ENCODE measurements around the gene FOXO4.

The FOXO4 gene

GRCh38 chrX:71106427-71106826, 10.8 kb downstream of the FOXO4 start, which contains the start of gene CXorf65:
Gene CXorf65, minus strand, starts transcription at chrX:71106740. Its CDS starts 184 bp downstream, at chrX:71106556.
- Mint-ChIP-seq H3K27ac (peak within 1 kb of the TSS; percentile 99), H3K9me3 (no peaks in the 10 kb centered on the region), H3K36me3 (ENCODE audit: low read depth) (peaks cover 69% of the 10 kb centered on the region), H3K4me1 (ENCODE audit: low read depth) (peaks cover 53% of the 10 kb centered on the region), H3K4me3 (peak within 1 kb of the TSS; percentile 94), H3K27me3 (ENCODE audit: low read depth) (no peaks in the 10 kb centered on the region)
- peak; percentile 13 for DNase-seq (ENCODE audit: low spot score)

- Mint-ChIP-seq H3K27ac (peak overlapping the region; percentile 99), H3K4me3 (peak overlapping the region; percentile 94), H3K9me3 (no peaks in the 10 kb centered on the region), H3K27me3 (ENCODE audit: low read depth) (no peaks in the 10 kb centered on the region), H3K4me1 (ENCODE audit: low read depth) (peaks cover 56% of the 10 kb centered on the region), H3K36me3 (ENCODE audit: low read depth) (peaks cover 69% of the 10 kb centered on the region)
- DNase-seq (ENCODE audit: low spot score), result no peak
These were observed 11.6 kb downstream of the FOXO4 start for GRCh38 chrX:71107245-71107644.

DNA sequence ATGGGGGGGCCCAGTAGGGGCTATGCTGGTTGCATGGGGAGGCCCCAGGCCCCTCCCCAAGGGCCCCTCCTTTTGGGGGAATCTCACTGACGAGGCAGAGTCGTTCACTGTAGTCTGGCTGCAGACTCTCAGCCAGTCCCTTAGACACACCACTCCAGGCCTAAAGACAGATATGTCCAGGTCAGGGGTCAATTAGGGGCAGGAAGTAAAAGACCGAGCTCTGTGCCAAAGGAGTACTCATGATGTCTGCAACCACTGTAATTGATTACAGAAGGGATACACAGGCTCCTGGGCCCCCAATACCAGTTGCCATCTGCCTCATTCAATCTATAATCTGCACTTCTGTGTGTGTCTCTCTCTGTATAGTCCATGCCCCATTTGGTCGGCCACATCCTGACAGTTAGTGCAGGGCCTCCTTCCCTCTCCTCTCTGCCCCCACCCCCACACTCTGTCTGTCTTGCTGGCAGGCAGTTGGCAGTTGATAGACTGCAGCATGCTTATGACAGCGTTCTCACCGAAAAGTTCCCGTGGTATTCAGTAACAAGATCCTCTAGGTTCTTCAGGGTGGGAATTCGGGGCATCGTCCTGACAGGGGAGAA, 12.2 kb downstream of the FOXO4 start:
- H3K4me1 Mint-ChIP-seq (ENCODE audit: low read depth), result peaks cover 53% of the 10 kb centered on the region
- peaks cover 69% of the 10 kb centered on the region for H3K36me3 Mint-ChIP-seq (ENCODE audit: low read depth)
- DNase-seq (ENCODE audit: low spot score), result peak; percentile 30

GRCh38 chrX:71109051-71109450, 13.4 kb downstream of the FOXO4 start:
- no peak for DNase-seq (ENCODE audit: low spot score)
- H3K4me3 Mint-ChIP-seq, result peak overlapping the region; percentile 94
- peaks cover 65% of the 10 kb centered on the region for H3K36me3 Mint-ChIP-seq (ENCODE audit: low read depth)
- peak overlapping the region; percentile 99 for H3K27ac Mint-ChIP-seq
- H3K4me1 Mint-ChIP-seq (ENCODE audit: low read depth), result peaks cover 48% of the 10 kb centered on the region
- H3K9me3 Mint-ChIP-seq, result no peaks in the 10 kb centered on the region
- H3K27me3 Mint-ChIP-seq (ENCODE audit: low read depth), result no peaks in the 10 kb centered on the region

More for the DNA sequence above, 12.2 kb downstream of the FOXO4 start:
- Mint-ChIP-seq H3K27me3 (ENCODE audit: low read depth) (no peaks in the 10 kb centered on the region), H3K9me3 (no peaks in the 10 kb centered on the region), H3K4me3 (peak overlapping the region; percentile 94), H3K27ac (peak overlapping the region; percentile 99)

DNA sequence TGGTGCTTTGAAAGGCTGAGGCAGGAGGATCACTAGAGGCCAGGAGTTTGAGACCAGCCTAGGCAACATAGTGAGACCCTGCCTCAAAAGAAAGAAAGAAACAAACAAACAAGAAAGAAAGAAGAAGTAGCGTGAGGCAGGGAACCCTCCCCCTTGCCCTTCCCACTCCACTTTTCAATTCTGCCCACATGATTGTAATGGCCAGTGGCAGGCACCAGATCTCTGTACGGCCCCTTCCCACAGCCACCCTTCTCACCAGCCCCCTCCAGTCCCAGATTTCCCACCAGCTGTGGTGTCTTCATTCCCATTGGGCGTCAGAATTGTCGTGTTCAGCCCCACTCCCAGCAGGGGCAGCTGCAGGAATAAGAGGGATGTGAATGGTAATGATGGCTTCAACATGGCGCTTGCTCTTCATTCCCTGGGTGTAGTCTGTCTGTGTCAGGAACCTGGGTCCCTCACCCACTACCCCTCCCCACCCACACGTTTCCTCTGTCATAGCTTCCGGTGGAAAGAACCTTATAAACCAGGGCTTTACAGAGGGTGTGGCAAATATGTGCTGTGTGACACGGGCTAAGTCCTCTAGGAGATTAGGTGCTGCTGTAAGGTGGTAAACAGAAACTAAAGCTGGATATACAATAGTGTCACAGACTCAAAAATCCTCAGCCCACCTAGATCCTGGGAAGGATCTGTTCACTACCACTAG, 15.6 kb downstream of the FOXO4 start, which contains the start of gene IL2RG:
Gene IL2RG, minus strand, starts transcription at position 437 of the 703 bp plus-strand sequence. Its CDS starts 38 bp downstream, at position 399.
- no peaks in the 10 kb centered on the region for H3K27me3 Mint-ChIP-seq (ENCODE audit: low read depth)
- peak within 1 kb of the TSS; percentile 99 for H3K27ac Mint-ChIP-seq
- peaks cover 51% of the 10 kb centered on the region for H3K36me3 Mint-ChIP-seq (ENCODE audit: low read depth)
- peak within 1 kb of the TSS; percentile 94 for H3K4me3 Mint-ChIP-seq
- peak; percentile 81 for DNase-seq (ENCODE audit: low spot score)
- H3K9me3 Mint-ChIP-seq, result no peaks in the 10 kb centered on the region
- peaks cover 34% of the 10 kb centered on the region for H3K4me1 Mint-ChIP-seq (ENCODE audit: low read depth)

GRCh38 chrX:71111921-71112431, 16.3 kb downstream of the FOXO4 start:
- Mint-ChIP-seq H3K4me1 (ENCODE audit: low read depth) (peaks cover 30% of the 10 kb centered on the region), H3K27ac (peak overlapping the region; percentile 99), H3K36me3 (ENCODE audit: low read depth) (peaks cover 45% of the 10 kb centered on the region), H3K4me3 (peak overlapping the region; percentile 94), H3K27me3 (ENCODE audit: low read depth) (no peaks in the 10 kb centered on the region), H3K9me3 (no peaks in the 10 kb centered on the region)
- DNase-seq (ENCODE audit: low spot score), result no peak

- Mint-ChIP-seq H3K9me3 (no peaks in the 10 kb centered on the region), H3K27me3 (ENCODE audit: low read depth) (no peaks in the 10 kb centered on the region), H3K36me3 (ENCODE audit: low read depth) (peaks cover 11% of the 10 kb centered on the region), H3K4me3 (no peak overlapping the region), H3K27ac (peak overlapping the region; percentile 65), H3K4me1 (ENCODE audit: low read depth) (peaks cover 10% of the 10 kb centered on the region)
- DNase-seq (ENCODE audit: low spot score), result no peak
These were observed 21.7 kb downstream of the FOXO4 start for GRCh38 chrX:71117358-71117757.

DNA sequence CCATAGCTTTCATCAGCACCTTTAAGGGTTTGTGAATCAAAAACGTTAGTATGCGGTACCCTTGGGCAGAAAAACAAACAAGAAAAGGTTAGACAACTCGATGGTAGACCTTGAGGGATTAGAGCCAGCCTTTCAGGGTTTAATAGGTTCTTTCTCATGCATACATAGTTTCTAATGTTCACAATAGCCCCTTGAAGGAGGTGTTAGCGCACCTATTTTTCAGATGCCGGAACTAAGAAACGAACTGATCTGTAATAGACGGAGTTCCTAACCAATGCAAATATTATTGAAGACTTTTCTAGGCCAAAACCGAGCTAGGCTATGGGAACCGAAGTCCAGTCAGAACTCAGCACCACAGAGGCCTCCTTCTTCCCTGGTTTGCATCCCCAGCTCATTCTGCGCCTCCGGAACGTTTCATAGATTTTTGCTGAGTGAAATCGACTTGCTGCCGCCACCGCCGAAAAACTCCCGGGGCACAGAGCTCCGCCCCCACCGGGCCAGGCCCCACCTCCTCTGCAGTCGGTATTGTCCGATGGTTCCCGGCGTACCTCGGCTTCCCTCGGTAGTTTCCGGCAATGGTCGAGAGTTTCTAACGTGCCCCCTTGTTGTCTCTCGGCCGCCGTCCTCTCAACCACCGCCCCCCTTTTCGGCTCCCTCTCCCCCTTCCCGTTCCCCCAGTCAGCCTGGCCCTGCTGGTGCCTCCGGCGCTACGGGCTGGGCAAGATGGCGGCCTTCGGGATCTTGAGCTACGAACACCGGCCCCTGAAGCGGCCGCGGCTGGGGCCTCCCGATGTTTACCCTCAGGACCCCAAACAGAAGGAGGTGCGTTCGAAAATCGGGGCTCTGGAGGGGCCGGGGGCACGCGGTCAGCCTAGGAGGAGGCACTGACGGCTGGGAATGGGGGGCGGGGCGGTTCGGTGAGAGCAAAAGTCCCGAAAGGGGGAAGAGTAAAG, 22.7 kb downstream of the FOXO4 start, which contains the start of gene MED12:
Gene MED12, plus strand, starts transcription at position 565 of the 953 bp plus-strand sequence. Its CDS starts 159 bp downstream, at position 724.
- peaks cover 8% of the 10 kb centered on the region for H3K4me1 Mint-ChIP-seq (ENCODE audit: low read depth)

GRCh38 chrX:71118985-71119535, 23.4 kb downstream of the FOXO4 start:
- Mint-ChIP-seq H3K9me3 (no peaks in the 10 kb centered on the region), H3K27me3 (ENCODE audit: low read depth) (no peaks in the 10 kb centered on the region), H3K36me3 (ENCODE audit: low read depth) (peaks cover 24% of the 10 kb centered on the region), H3K4me1 (ENCODE audit: low read depth) (peaks cover 5% of the 10 kb centered on the region), H3K4me3 (peak overlapping the region; percentile 83), H3K27ac (peak overlapping the region; percentile 89)
- DNase-seq (ENCODE audit: low spot score), result no peak

More for the DNA sequence above, 22.7 kb downstream of the FOXO4 start, which contains the start of gene MED12:
- Mint-ChIP-seq H3K4me3 (peak within 1 kb of the TSS; percentile 83), H3K36me3 (ENCODE audit: low read depth) (peaks cover 19% of the 10 kb centered on the region), H3K9me3 (no peaks in the 10 kb centered on the region), H3K27ac (peak within 1 kb of the TSS; percentile 89), H3K27me3 (ENCODE audit: low read depth) (no peaks in the 10 kb centered on the region)
- peak; percentile 81 for DNase-seq (ENCODE audit: low spot score)

DNA sequence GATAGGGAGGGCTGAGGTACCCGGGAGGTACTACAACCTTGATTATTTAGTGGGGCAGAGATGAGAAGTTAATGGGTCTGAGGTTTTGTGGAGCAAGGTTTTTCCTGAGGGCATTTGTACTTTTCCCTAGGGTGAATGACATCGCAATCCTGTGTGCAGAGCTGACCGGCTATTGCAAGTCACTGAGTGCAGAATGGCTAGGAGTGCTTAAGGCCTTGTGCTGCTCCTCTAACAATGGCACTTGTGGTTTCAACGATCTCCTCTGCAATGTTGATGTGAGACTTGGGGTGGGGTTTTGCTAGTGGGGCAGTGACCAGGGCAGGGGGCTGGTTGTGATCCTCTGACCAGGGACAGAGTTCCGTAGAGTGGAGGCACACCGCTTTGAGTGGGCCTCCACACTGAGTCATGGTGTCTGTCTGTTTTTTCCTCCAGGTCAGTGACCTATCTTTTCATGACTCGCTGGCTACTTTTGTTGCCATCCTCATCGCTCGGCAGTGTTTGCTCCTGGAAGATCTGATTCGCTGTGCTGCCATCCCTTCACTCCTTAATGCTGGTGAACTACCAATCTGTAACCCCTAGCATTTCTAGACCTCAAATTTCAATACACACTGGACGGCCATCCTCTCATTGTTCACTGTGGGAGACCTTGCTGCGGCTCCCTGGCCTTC, 32.6 kb downstream of the FOXO4 start:
- DNase-seq (ENCODE audit: low spot score), result no peak
- Mint-ChIP-seq H3K9me3 (no peaks in the 10 kb centered on the region), H3K36me3 (ENCODE audit: low read depth) (peaks cover 64% of the 10 kb centered on the region), H3K4me1 (ENCODE audit: low read depth) (peaks cover 13% of the 10 kb centered on the region), H3K4me3 (no peak overlapping the region), H3K27me3 (ENCODE audit: low read depth) (no peaks in the 10 kb centered on the region), H3K27ac (peak overlapping the region; percentile 80)

- Mint-ChIP-seq H3K9me3 (no peaks in the 10 kb centered on the region), H3K36me3 (ENCODE audit: low read depth) (peaks cover 59% of the 10 kb centered on the region), H3K27me3 (ENCODE audit: low read depth) (no peaks in the 10 kb centered on the region), H3K4me3 (peak overlapping the region; percentile 63), H3K27ac (peak overlapping the region; percentile 80), H3K4me1 (ENCODE audit: low read depth) (peaks cover 13% of the 10 kb centered on the region)
- peak; percentile 28 for DNase-seq (ENCODE audit: low spot score)
These were observed 33.5 kb downstream of the FOXO4 start for GRCh38 chrX:71128915-71129765.

DNA sequence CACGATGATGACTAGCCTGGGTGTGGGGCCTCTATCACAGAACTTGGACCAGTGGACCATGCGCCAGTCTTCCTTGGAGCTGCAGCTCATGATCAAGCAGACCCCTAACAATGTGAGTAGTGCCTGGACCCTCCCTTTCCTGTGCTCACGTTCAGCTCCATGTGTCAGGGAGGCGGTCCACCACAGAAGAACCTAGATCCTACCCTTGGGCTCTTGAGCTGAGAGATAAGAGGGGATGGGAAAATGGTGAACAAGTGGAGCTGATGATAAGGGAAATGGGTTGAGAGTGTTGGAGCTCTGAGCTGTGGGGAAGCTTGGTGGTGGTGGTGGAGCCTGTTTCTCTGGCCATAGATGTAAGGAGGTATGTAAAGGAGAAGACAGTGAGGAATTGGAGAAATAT, 35.9 kb downstream of the FOXO4 start:
- Mint-ChIP-seq H3K4me1 (ENCODE audit: low read depth) (peaks cover 13% of the 10 kb centered on the region), H3K27ac (peak overlapping the region; percentile 31), H3K36me3 (ENCODE audit: low read depth) (peaks cover 60% of the 10 kb centered on the region), H3K27me3 (ENCODE audit: low read depth) (no peaks in the 10 kb centered on the region), H3K9me3 (no peaks in the 10 kb centered on the region), H3K4me3 (no peak overlapping the region)
- DNase-seq (ENCODE audit: low spot score), result no peak

All from T-helper 2 cell treated with Interferon-gamma antibody and Interleukin-4, amounts not matched to agents 5 μg/mL and 100 μg/mL, for 36 hours (primary cell).